Measurements from ENCODE around the gene HLCS. TPM values are rescaled to one million over a fixed set of nuclear protein-coding genes. Genes with fewer than 3 reads are reported as not detected.
A peak's percentile ranks its signal among the peaks of the same experiment; 100 is the strongest.
"Not testable (repeated sequence)": the region's sequence is repeated elsewhere in the genome, so short reads cannot be mapped to it uniquely, and the experiment has no call there.

Gene HLCS
- total RNA-seq, 1 experiment from 2014 or later = 12.7 TPM

DNA sequence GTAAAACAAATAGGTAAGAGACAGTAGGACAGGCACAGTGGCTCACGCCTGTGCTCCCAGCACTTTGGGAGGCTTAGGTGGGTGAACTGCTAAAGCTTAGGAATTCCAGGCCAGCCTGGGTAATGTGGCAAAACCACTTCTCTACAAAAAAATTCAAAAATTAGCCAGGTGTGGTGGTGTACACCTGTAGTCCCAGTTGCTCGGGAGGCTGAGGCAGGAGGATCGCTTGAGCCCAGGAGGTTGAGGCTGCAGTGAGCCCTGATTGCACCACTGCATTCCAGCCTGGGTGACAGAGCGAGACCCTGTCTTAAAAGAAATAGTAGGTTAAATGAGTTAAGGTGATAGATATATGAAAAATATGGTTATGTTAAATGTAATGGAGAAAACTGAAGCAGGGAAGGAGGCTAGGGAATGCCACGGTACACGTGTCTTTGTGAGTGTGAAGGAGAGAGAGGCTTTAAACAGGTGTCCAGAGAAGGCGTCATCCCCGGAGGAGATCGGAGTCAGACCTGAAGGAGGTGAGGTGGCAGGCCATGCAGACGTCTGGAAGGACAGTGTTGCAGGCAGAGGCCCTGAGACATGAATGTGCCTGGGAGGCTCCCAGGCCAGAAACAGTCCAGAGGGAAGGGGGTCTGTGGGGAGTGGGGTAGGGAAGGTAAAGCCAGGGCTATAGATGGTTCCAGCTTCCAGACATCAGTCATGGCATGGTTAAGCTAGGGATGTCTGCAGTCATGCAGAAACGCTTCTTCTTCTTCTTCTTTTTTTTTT, 32.8 kb upstream of the HLCS start:
- Histone ChIP-seq H4K91ac (ENCODE audit: insufficient read length, low read depth, low read length) (no peak overlapping the region), H3K14ac (ENCODE audit: insufficient read depth, low read length) (no peak overlapping the region; the same call in 1 of the 2 replicates), H3T11ph (ENCODE audit: low read length) (no peak overlapping the region), H3K23me2 (ENCODE audit: insufficient read length, low read depth, low read length, poor library complexity, severe bottlenecking) (no peaks in the 10 kb centered on the region), H3K9me3 (ENCODE audit: control insufficient read depth, low read depth, low read length) (no peaks in the 10 kb centered on the region), H3K56ac (ENCODE audit: insufficient read length, low read depth, low read length) (no peak overlapping the region), H4K5ac (ENCODE audit: insufficient read length, low read depth, low read length) (no peak overlapping the region), H2BK15ac (ENCODE audit: low read depth, low read length) (no peak overlapping the region), H2BK20ac (ENCODE audit: low read depth, low read length, poor library complexity, severe bottlenecking) (no peak overlapping the region), H4K8ac (replicated peaks; ENCODE audit: insufficient read length, low read depth, low read length) (no peak overlapping the region), H2AK5ac (ENCODE audit: insufficient read length, low read length) (no peak overlapping the region), H3K4me1 (ENCODE audit: insufficient read depth, low read length) (no peaks in the 10 kb centered on the region), H2BK12ac (ENCODE audit: insufficient read length, low read depth, low read length) (no peak overlapping the region), H3K79me1 (ENCODE audit: insufficient read depth, low read depth, low read length, poor library complexity, severe bottlenecking) (no peaks in the 10 kb centered on the region), H2AFZ (ENCODE audit: low read length) (no peak overlapping the region), H3K9ac (ENCODE audit: extremely low read depth, insufficient read length, low read length) (no peak overlapping the region), H2BK5ac (ENCODE audit: insufficient read length, low read length) (no peak overlapping the region), H3K27ac (ENCODE audit: insufficient read length, low read depth, low read length) (no peak overlapping the region), H3K4ac (ENCODE audit: low read depth, low read length) (no peak overlapping the region), H3K4me2 (ENCODE audit: insufficient read depth, insufficient read length, low read length) (no peak overlapping the region), H3K23ac (ENCODE audit: insufficient read length, low read depth, low read length) (no peak overlapping the region), H3K27me3 (ENCODE audit: insufficient read depth, low read length) (no peaks in the 10 kb centered on the region), H3K18ac (ENCODE audit: insufficient read length, low read depth, low read length) (no peak overlapping the region), H3K79me2 (ENCODE audit: insufficient read depth, low read length) (no peaks in the 10 kb centered on the region), H2BK120ac (ENCODE audit: low read depth, low read length, poor library complexity, severe bottlenecking) (no peak overlapping the region), H4K20me1 (ENCODE audit: control insufficient read depth, insufficient read depth, insufficient read length) (no peaks in the 10 kb centered on the region)
- no CpG with 5 or more reads among the region's 11 CpGs for WGBS (ENCODE audit: extremely low coverage, insufficient read length, low lambda C conversion rate)
- TF ChIP-seq, protein P1, sequence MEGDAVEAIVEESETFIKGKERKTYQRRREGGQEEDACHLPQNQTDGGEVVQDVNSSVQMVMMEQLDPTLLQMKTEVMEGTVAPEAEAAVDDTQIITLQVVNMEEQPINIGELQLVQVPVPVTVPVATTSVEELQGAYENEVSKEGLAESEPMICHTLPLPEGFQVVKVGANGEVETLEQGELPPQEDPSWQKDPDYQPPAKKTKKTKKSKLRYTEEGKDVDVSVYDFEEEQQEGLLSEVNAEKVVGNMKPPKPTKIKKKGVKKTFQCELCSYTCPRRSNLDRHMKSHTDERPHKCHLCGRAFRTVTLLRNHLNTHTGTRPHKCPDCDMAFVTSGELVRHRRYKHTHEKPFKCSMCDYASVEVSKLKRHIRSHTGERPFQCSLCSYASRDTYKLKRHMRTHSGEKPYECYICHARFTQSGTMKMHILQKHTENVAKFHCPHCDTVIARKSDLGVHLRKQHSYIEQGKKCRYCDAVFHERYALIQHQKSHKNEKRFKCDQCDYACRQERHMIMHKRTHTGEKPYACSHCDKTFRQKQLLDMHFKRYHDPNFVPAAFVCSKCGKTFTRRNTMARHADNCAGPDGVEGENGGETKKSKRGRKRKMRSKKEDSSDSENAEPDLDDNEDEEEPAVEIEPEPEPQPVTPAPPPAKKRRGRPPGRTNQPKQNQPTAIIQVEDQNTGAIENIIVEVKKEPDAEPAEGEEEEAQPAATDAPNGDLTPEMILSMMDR (conservative IDR thresholded peaks at IDR 0.05) = no peak
- Mint-ChIP-seq H3K4me1 (peaks cover 0 to 14% of the 10 kb centered on the region in 2 experiments; a peak in 2 of 4 replicates), H3K27ac (0 out of 7 replicates have a peak overlapping the region, but pooled peaks of 1 of the 3 experiments have one; percentile 34), H3K36me3 (ENCODE audit: insufficient read depth in 1 of 3, low read depth in 3 of 3) (no peaks in the 10 kb centered on the region; a peak in 1 of 7 replicates), H3K4me3 (no peak overlapping the region), H3K27me3 (ENCODE audit: low read depth) (peaks cover 41% of the 10 kb centered on the region), H3K9me3 (no peaks in the 10 kb centered on the region; a peak in 2 of 5 replicates)
- no peak for DNase-seq

DNA sequence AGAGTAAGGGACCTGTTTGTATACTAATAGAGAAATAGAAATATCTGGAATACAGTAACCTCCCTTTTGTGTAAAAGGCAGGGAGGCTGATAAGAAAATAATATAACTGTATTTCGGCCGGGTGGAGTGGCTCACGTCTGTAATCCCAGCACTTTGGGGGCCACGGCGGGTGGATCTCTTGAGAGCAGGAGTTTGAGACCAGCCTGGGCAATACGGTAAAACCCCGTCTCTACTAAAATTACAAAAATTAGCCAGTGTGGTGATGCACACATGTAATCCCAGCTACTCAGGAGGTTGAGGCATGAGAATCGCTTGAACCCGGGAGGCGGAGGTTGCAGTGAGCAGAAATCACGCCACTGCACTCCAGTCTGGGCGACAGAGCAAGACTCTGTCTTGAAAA, 28.8 kb upstream of the HLCS start:
- H3K4me3 Mint-ChIP-seq = not testable (repeated sequence)
- no CpG with 5 or more reads among the region's 12 CpGs for WGBS (ENCODE audit: extremely low coverage, insufficient read length, low lambda C conversion rate)
- peaks cover 36% of the 10 kb centered on the region for H3K27me3 Mint-ChIP-seq (ENCODE audit: low read depth)

More for the DNA sequence above, 28.8 kb upstream of the HLCS start:
- H4K20me1 ChIP-seq (ENCODE audit: control insufficient read depth, insufficient read depth, insufficient read length); H3K14ac ChIP-seq (ENCODE audit: insufficient read depth, low read length); H3K4ac ChIP-seq (ENCODE audit: low read depth, low read length); H2BK15ac ChIP-seq (ENCODE audit: low read depth, low read length); H3K23ac ChIP-seq (ENCODE audit: insufficient read length, low read depth, low read length); H3K27me3 ChIP-seq (ENCODE audit: insufficient read depth, low read length); DNase-seq; H2AK5ac ChIP-seq (ENCODE audit: insufficient read length, low read length); H3K9me3 Mint-ChIP-seq; H3T11ph ChIP-seq (ENCODE audit: low read length); H4K91ac ChIP-seq (ENCODE audit: insufficient read length, low read depth, low read length); H2BK12ac ChIP-seq (ENCODE audit: insufficient read length, low read depth, low read length); H3K9me3 ChIP-seq (ENCODE audit: control insufficient read depth, low read depth, low read length); H2AFZ ChIP-seq (ENCODE audit: low read length); H3K36me3 Mint-ChIP-seq (ENCODE audit: insufficient read depth in 1 of 3, low read depth in 3 of 3); H3K79me1 ChIP-seq (ENCODE audit: insufficient read depth, low read depth, low read length, poor library complexity, severe bottlenecking); H3K27ac ChIP-seq (ENCODE audit: insufficient read length, low read depth, low read length); H3K79me2 ChIP-seq (ENCODE audit: insufficient read depth, low read length); H4K8ac ChIP-seq (replicated peaks; ENCODE audit: insufficient read length, low read depth, low read length); H3K23me2 ChIP-seq (ENCODE audit: insufficient read length, low read depth, low read length, poor library complexity, severe bottlenecking); H2BK5ac ChIP-seq (ENCODE audit: insufficient read length, low read length); H3K56ac ChIP-seq (ENCODE audit: insufficient read length, low read depth, low read length); H3K9ac ChIP-seq (ENCODE audit: extremely low read depth, insufficient read length, low read length); H3K27ac Mint-ChIP-seq; H3K18ac ChIP-seq (ENCODE audit: insufficient read length, low read depth, low read length); H2BK120ac ChIP-seq (ENCODE audit: low read depth, low read length, poor library complexity, severe bottlenecking); H3K4me1 ChIP-seq (ENCODE audit: insufficient read depth, low read length); H2BK20ac ChIP-seq (ENCODE audit: low read depth, low read length, poor library complexity, severe bottlenecking); H4K5ac ChIP-seq (ENCODE audit: insufficient read length, low read depth, low read length): not testable (repeated sequence)
- peaks cover 14 to 29% of the 10 kb centered on the region in 2 experiments for H3K4me1 Mint-ChIP-seq
- H3K4me2 ChIP-seq (ENCODE audit: insufficient read depth, insufficient read length, low read length) = peak overlapping the region; percentile 10

Data from H9 (cell line).